HepG2 (cell line): ENCODE data around the gene LRRC25. TPM values are rescaled to one million over a fixed set of nuclear protein-coding genes. Genes with fewer than 3 reads are reported as not detected.

Experiments
- CSRNP2 ChIP-seq: sonication (generic); formaldehyde crosslinking; conservative IDR thresholded peaks from 2 replicates; pipeline ENCODE4 v1.8.0; 2022; ENCODE audit warnings: low read depth, missing genetic modification reagents
- FOXM1 ChIP-seq: sonication (generic); formaldehyde crosslinking; IDR thresholded peaks from 2 replicates; pipeline ENCODE4 v1.5.0; 2020; ENCODE audit warnings: missing genetic modification reagents
- GRHL1 ChIP-seq: sonication (generic); formaldehyde crosslinking; conservative IDR thresholded peaks from 2 replicates; pipeline ENCODE4 v1.8.0; 2022; ENCODE audit warnings: missing genetic modification reagents
- HMG20B ChIP-seq: conservative IDR thresholded peaks from 2 replicates; pipeline ENCODE4 v1.6.1; 2016; ENCODE audit warnings: missing genetic modification reagents, missing compliant biosample characterization
- MAF1 ChIP-seq: sonication (generic); formaldehyde crosslinking; IDR thresholded peaks from 2 replicates; pipeline ENCODE4 v1.5.0; 2020; ENCODE audit warnings: missing genetic modification reagents, borderline replicate concordance
- NCOR1 ChIP-seq: fragments of 200-600 bp; sonication (generic); IDR thresholded peaks from 2 replicates; pipeline ENCODE4 v1.7.0; 2017; ENCODE audit warnings: antibody characterized with exemption, low read length, borderline replicate concordance
- NFATC3 ChIP-seq: sonication (generic); formaldehyde crosslinking; IDR thresholded peaks from 2 replicates; pipeline ENCODE4 v1.5.1; 2020; ENCODE audit warnings: mild to moderate bottlenecking, missing genetic modification reagents
- POLR2A ChIP-seq, 2 experiments: IDR thresholded peaks; 2 replicates each; pipeline ENCODE4 v1.6.1; 2011; ENCODE audit warnings: low read depth in 2 of 2, low read length in 2 of 2, mild to moderate bottlenecking in 1 of 2, moderate library complexity in 1 of 2; ENCODE audit not compliant: insufficient read depth in 1 of 2
- POLR2G ChIP-seq: fragments of 200-400 bp; formaldehyde crosslinking; IDR thresholded peaks from 2 replicates; pipeline ENCODE4 v1.6.1; 2018; ENCODE audit warnings: mild to moderate bottlenecking, low read depth, low read length, moderate library complexity
- SKI ChIP-seq: fragments of 450-650 bp; IDR thresholded peaks from one replicate; pipeline ENCODE4 v1.6.1; 2018; ENCODE audit warnings: mild to moderate bottlenecking; ENCODE audit not compliant: partially characterized antibody
- SMAD9 ChIP-seq: sonication (generic); formaldehyde crosslinking; IDR thresholded peaks from 2 replicates; pipeline ENCODE4 v1.5.1; 2020; ENCODE audit warnings: mild to moderate bottlenecking, missing genetic modification reagents
- SMARCE1 ChIP-seq: fragments of 450-650 bp; IDR thresholded peaks from 2 replicates; pipeline ENCODE4 v1.6.1; 2017; ENCODE audit warnings: borderline replicate concordance
- SNRNP70 ChIP-seq: fragments of 200-400 bp; formaldehyde crosslinking; IDR thresholded peaks from 2 replicates; pipeline ENCODE4 v1.6.1; 2017; ENCODE audit warnings: mild to moderate bottlenecking, low read depth, low read length, moderate library complexity
- SP2 ChIP-seq: sonication (generic); formaldehyde crosslinking; IDR thresholded peaks from 2 replicates; pipeline ENCODE4 v1.5.1; 2020; ENCODE audit warnings: mild to moderate bottlenecking, missing genetic modification reagents
- TCF12 ChIP-seq, 2 experiments: fragments of 450-650 bp in 1 of 2; sonication (generic) in 1 of 2; formaldehyde crosslinking in 1 of 2; IDR thresholded peaks; 2 replicates each; pipeline versions ENCODE4 v1.6.1 to v1.8.0; 2017 to 2022; ENCODE audit warnings: antibody characterized with exemption in 1 of 2, mild to moderate bottlenecking in 1 of 2, missing genetic modification reagents in 1 of 2, moderate library complexity in 1 of 2
- THAP11 ChIP-seq: IDR thresholded peaks from 2 replicates; pipeline ENCODE4 v1.6.1; 2016; ENCODE audit warnings: missing biosample characterization, missing genetic modification reagents
- YY1 ChIP-seq: IDR thresholded peaks from 2 replicates; pipeline ENCODE4 v1.6.1; 2011; ENCODE audit warnings: low read length, low read depth, moderate library complexity, mild to moderate bottlenecking; ENCODE audit not compliant: insufficient read depth, insufficient replicate concordance
- ZNF17 ChIP-seq: sonication (generic); formaldehyde crosslinking; IDR thresholded peaks from 2 replicates; pipeline ENCODE4 v1.5.0; 2020; ENCODE audit warnings: mild to moderate bottlenecking, missing genetic modification reagents
- ZNF274 ChIP-seq: sonication (generic); formaldehyde crosslinking; IDR thresholded peaks from 2 replicates; pipeline ENCODE4 v1.5.1; 2020; ENCODE audit warnings: mild to moderate bottlenecking, missing genetic modification reagents
- ZNF296 ChIP-seq: sonication (generic); formaldehyde crosslinking; conservative IDR thresholded peaks from 2 replicates; pipeline ENCODE4 v1.5.0; 2020; ENCODE audit warnings: mild to moderate bottlenecking, missing genetic modification reagents
- ZNF713 ChIP-seq: sonication (generic); formaldehyde crosslinking; IDR thresholded peaks from 2 replicates; pipeline ENCODE4 v1.4.0; 2020; ENCODE audit warnings: mild to moderate bottlenecking, missing genetic modification reagents
- ZNF737 ChIP-seq: sonication (generic); formaldehyde crosslinking; IDR thresholded peaks from 2 replicates; pipeline ENCODE4 v1.5.0; 2020; ENCODE audit warnings: missing genetic modification reagents, mild to moderate bottlenecking, borderline replicate concordance
- ZUFSP ChIP-seq: sonication (generic); formaldehyde crosslinking; IDR thresholded peaks from 2 replicates; pipeline ENCODE4 v1.9.0; 2021; ENCODE audit warnings: missing genetic modification reagents, mild to moderate bottlenecking, borderline replicate concordance
- polyA plus RNA-seq, 8 experiments: library from polyadenylated mRNA; depleted of rRNA in 3 of 8; stranded (reverse) in 7 of 8; unstranded in 1 of 8; fragments of >200 nt; fragmentation: Illumina TruSeq in 4 of 8; extraction: Trizol in 4 of 8; gene quantifications; 2 replicates each; pipeline versions ENCODE4 v1.2.1 to v1.2.3, GENCODE V29; 2011 to 2016; ENCODE audit warnings: low read depth in 4 of 8, missing spikeins in 1 of 8, mixed read lengths in 1 of 8; ENCODE audit not compliant: insufficient read depth in 1 of 8
- total RNA-seq, 5 experiments: library from RNA; depleted of rRNA; stranded (reverse); fragments of >200 nt; fragmentation: Illumina TruSeq; extraction: Trizol; gene quantifications; 2 replicates each; pipeline ENCODE4 v1.2.3, GENCODE V29; 2016; ENCODE audit warnings: low read depth in 1 of 5
- TF ChIP-seq, protein P1 (sequence below): sonication (generic); formaldehyde crosslinking; IDR thresholded peaks from 2 replicates; pipeline ENCODE4 v1.8.0; 2022; ENCODE audit warnings: missing genetic modification reagents, low read depth, mild to moderate bottlenecking, borderline replicate concordance

The LRRC25 gene
- total and polyA plus RNA-seq, 2 of the 13 experiments (the other 11 are each of a cell fraction or from before 2014, with no cell fraction given), result 0.13 to 0.53 TPM

- TF ChIP-seq YY1 (no peak), FOXM1 (CRISPR knock-in tag) (no peak), ZNF17 (CRISPR knock-in tag) (no peak), CSRNP2 (no peak), SP2 (CRISPR knock-in tag) (0 out of 2 replicates have a peak, but pooled peaks have one; percentile 35), ZNF737 (CRISPR knock-in tag) (no peak), SMARCE1 (no peak), SNRNP70 (no peak), SMAD9 (no peak), POLR2G (peak; percentile 78), SKI (no peak), TCF12 (IDR thresholded peaks at IDR 0.05) (no peak), TCF12 (CRISPR knock-in tag; IDR thresholded peaks at IDR 0.05) (0 out of 2 replicates have a peak, but pooled peaks have one; percentile 32), ZNF274 (no peak), THAP11 (CRISPR knock-in tag) (0 out of 2 replicates have a peak, but pooled peaks have one; percentile 4), HMG20B (CRISPR knock-in tag) (no peak), MAF1 (CRISPR knock-in tag) (no peak), ZNF713 (no peak), ZNF296 (no peak), ZUFSP (CRISPR knock-in tag) (no peak), NCOR1 (no peak), GRHL1 (CRISPR knock-in tag) (no peak), NFATC3 (CRISPR knock-in tag) (no peak), POLR2A (IDR thresholded peaks at IDR 0.05; ENCODE audit: insufficient read depth in 1 of 2, low read depth in 2 of 2, low read length in 2 of 2) (peak in 1 of 2 experiments; percentile 64; a peak in 3 of 4 replicates)
- TF ChIP-seq, protein P1, sequence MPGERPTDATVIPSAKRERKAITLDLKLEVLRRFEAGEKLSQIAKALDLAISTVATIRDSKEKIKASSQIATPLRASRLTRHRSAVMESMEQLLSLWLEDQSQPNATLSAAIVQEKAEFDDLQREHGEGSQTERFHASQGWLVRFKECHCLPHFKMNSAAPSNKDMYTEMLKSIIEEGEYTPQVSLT, result no peak
Observed at GRCh38 chr19:18386543-18387271, 10.7 kb downstream of the LRRC25 start (continued).
